Measurements from ENCODE around the gene CUX1.
"Not testable (repeated sequence)": the region's sequence is repeated elsewhere in the genome, so short reads cannot be mapped to it uniquely, and the experiment has no call there.

The CUX1 gene

GRCh38 chr7:101921061-101921460 lies 103.6 kb downstream of the CUX1 start:
- no peak for DNase-seq

GRCh38 chr7:101921546-101922489 lies 104.4 kb downstream of the CUX1 start:
- not testable (repeated sequence) for DNase-seq

GRCh38 chr7:101922631-101923601 lies 105.5 kb downstream of the CUX1 start:
- DNase-seq: no peak

GRCh38 chr7:101923602-101923985 lies 106.2 kb downstream of the CUX1 start:
- DNase-seq: no peak

- no peak for DNase-seq
Observed at GRCh38 chr7:101924171-101924570, 106.7 kb downstream of the CUX1 start.

- no peak for DNase-seq
Observed at GRCh38 chr7:101926265-101926664, 108.8 kb downstream of the CUX1 start.

GRCh38 chr7:101927389-101927788 lies 110.0 kb downstream of the CUX1 start:
- DNase-seq: no peak

- DNase-seq: no peak
Observed at GRCh38 chr7:101927802-101928201, 110.4 kb downstream of the CUX1 start.

GRCh38 chr7:101929256-101929655 lies 111.8 kb downstream of the CUX1 start:
- DNase-seq: no peak

- not testable (repeated sequence) for DNase-seq
Observed at GRCh38 chr7:101929911-101930310, 112.5 kb downstream of the CUX1 start.

GRCh38 chr7:101932083-101932482 lies 114.7 kb downstream of the CUX1 start:
- DNase-seq: no peak

GRCh38 chr7:101933028-101933427 lies 115.6 kb downstream of the CUX1 start:
- no peak for DNase-seq

GRCh38 chr7:101933688-101934121 lies 116.3 kb downstream of the CUX1 start:
- DNase-seq: no peak

- no peak for DNase-seq
Observed at GRCh38 chr7:101934618-101935017, 117.2 kb downstream of the CUX1 start.

GRCh38 chr7:101935521-101936141 lies 118.2 kb downstream of the CUX1 start:
- no peak for DNase-seq

- DNase-seq: no peak
Observed at GRCh38 chr7:101936223-101936610, 118.8 kb downstream of the CUX1 start.

- no peak for DNase-seq
Observed at GRCh38 chr7:101936611-101937231, 119.3 kb downstream of the CUX1 start.

GRCh38 chr7:101937717-101938514 lies 120.5 kb downstream of the CUX1 start:
- DNase-seq: no peak

GRCh38 chr7:101939136-101939695 lies 121.8 kb downstream of the CUX1 start:
- no peak for DNase-seq

GRCh38 chr7:101940151-101940550 lies 122.7 kb downstream of the CUX1 start:
- no peak for DNase-seq

GRCh38 chr7:101940830-101941229 lies 123.4 kb downstream of the CUX1 start:
- DNase-seq: no peak
